GM12878 (cell line): Measurements from ENCODE around the gene PTPRN2. TPM values are rescaled to one million over a fixed set of nuclear protein-coding genes. Genes with fewer than 3 reads are reported as not detected.

Experiments
- CHD1 ChIP-seq: IDR thresholded peaks from 2 replicates; pipeline ENCODE4 v1.6.1; 2012; ENCODE audit warnings: low read depth, low read length, improper control_type of control experiment
- CUX1 ChIP-seq: IDR thresholded peaks from 2 replicates; pipeline ENCODE4 v1.6.1; 2012; ENCODE audit warnings: improper control_type of control experiment, low read depth, low read length; ENCODE audit not compliant: insufficient replicate concordance
- EED ChIP-seq: sonication (generic); IDR thresholded peaks from 2 replicates; pipeline ENCODE4 v1.6.1; 2016; ENCODE audit warnings: antibody characterized with exemption, low read depth
- IRF4 ChIP-seq: IDR thresholded peaks from 2 replicates; pipeline ENCODE4 v1.6.1; 2011; ENCODE audit warnings: low read depth, low read length
- MYC ChIP-seq: IDR thresholded peaks from 2 replicates; pipeline ENCODE4 v1.6.1; 2011; ENCODE audit warnings: mild to moderate bottlenecking, low read length, moderate library complexity, inconsistent platforms; ENCODE audit not compliant: insufficient read depth, insufficient replicate concordance, insufficient read length, severe bottlenecking
- NBN ChIP-seq: fragments of 450-650 bp; IDR thresholded peaks from 2 replicates; pipeline ENCODE4 v1.6.1; 2016
- NFXL1 ChIP-seq: fragments of 450-650 bp; IDR thresholded peaks from 2 replicates; pipeline ENCODE4 v1.6.1; 2017; ENCODE audit warnings: antibody characterized with exemption, mild to moderate bottlenecking, borderline replicate concordance
- SUZ12 ChIP-seq: fragments of 200-600 bp; sonication (generic); IDR thresholded peaks from one replicate; pipeline ENCODE4 v1.6.1; 2018; ENCODE audit warnings: antibody characterized with exemption, mild to moderate bottlenecking; ENCODE audit not compliant: unreplicated experiment
- ZNF274 ChIP-seq: IDR thresholded peaks from one replicate; pipeline ENCODE4 v1.8.0; 2011; ENCODE audit not compliant: insufficient read length, insufficient read depth
- polyA plus RNA-seq, 11 experiments: library from polyadenylated mRNA; depleted of rRNA in 4 of 11; unstranded in 6 of 11; stranded (reverse) in 5 of 11; fragments of >200 nt; fragmentation: Nextera tagmentation in 4 of 11; fragmentation: Illumina TruSeq in 1 of 11; extraction: Ambion mirVana in 4 of 11; extraction: Trizol in 1 of 11; gene quantifications; 1 replicate in 1 of 11; 2 replicates in 10 of 11; pipeline versions ENCODE4 v1.2.1 to v1.2.3, GENCODE V29; 2011 to 2016; ENCODE audit warnings: inconsistent platforms in 2 of 11, missing spikeins in 2 of 11, low read depth in 1 of 11
- total RNA-seq, 4 experiments: library from RNA; depleted of rRNA in 3 of 4; stranded (reverse); fragments of >200 nt in 3 of 4; fragmentation: Illumina TruSeq in 1 of 4; extraction: Trizol in 1 of 4; gene quantifications; 2 replicates each; pipeline versions ENCODE4 v1.2.1 to v1.2.3, GENCODE V29; 2013 to 2021

Gene PTPRN2
- total and polyA plus RNA-seq, 10 of the 15 experiments (the other 5 are each of a cell fraction or from before 2014, with no cell fraction given) = 5.4 TPM; not detected in 9

GRCh38 chr7:158027646-158028045, 560.0 kb downstream of the PTPRN2 start (continued):
- TF ChIP-seq CUX1 = no peak
- no peak for TF ChIP-seq NFXL1
- TF ChIP-seq ZNF274 = no peak
- no peak for TF ChIP-seq NBN
- TF ChIP-seq IRF4 = no peak
- no peak for TF ChIP-seq SUZ12
- no peak for TF ChIP-seq MYC
- TF ChIP-seq CHD1 = no peak
- no peak for TF ChIP-seq EED
